Keratinocyte (primary cell): Measurements from ENCODE around the gene RTP5. TPM values are rescaled to one million over a fixed set of nuclear protein-coding genes. Genes with fewer than 3 reads are reported as not detected.

Experiments
- DNase-seq: peaks from one replicate; pipeline ENCODE4 v3.0.0-alpha.2; 2011; ENCODE audit warnings: low read depth, missing footprints, low spot score
- FAIRE-seq: peaks from 2 replicates; lab custom pipeline; 2011; peaks lifted over from hg19 to GRCh38; lab: Jason Lieb, UNC
- H2AFZ ChIP-seq: 2 replicates; pipeline ENCODE4 v1.6.0; 2012; ENCODE audit warnings: low read length, control low read depth, inconsistent platforms; ENCODE audit not compliant: control insufficient read depth
- H3K27ac ChIP-seq: 2 replicates; pipeline ENCODE4 v1.5.1; 2011; ENCODE audit warnings: low read length; ENCODE audit not compliant: control insufficient read depth, insufficient read depth
- H3K27me3 ChIP-seq: 3 replicates; pipeline ENCODE4 v1.6.0; 2011; ENCODE audit warnings: low read length; ENCODE audit not compliant: control insufficient read depth, insufficient read depth; ENCODE audit errors: extremely low read depth
- H3K36me3 ChIP-seq, 2 experiments: 2 replicates in 1 of 2; 3 replicates in 1 of 2; pipeline ENCODE4 v1.5.1; 2011; ENCODE audit warnings: low read length in 2 of 2, mild to moderate bottlenecking in 1 of 2; ENCODE audit not compliant: control insufficient read depth in 2 of 2, insufficient read depth in 2 of 2; ENCODE audit errors: extremely low read depth in 1 of 2
- H3K4me1 ChIP-seq: 3 replicates; pipeline ENCODE4 v1.5.1; 2011; ENCODE audit warnings: low read length; ENCODE audit not compliant: control insufficient read depth, insufficient read depth; ENCODE audit errors: extremely low read depth
- H3K4me2 ChIP-seq: 3 replicates; pipeline ENCODE4 v1.6.0; 2011; ENCODE audit warnings: low read depth, low read length; ENCODE audit not compliant: control insufficient read depth, insufficient read depth; ENCODE audit errors: extremely low read depth
- H3K4me3 ChIP-seq, 3 experiments: fragments of 200-600 bp in 1 of 3; sonication (generic) in 1 of 3; 2 replicates in 2 of 3; 3 replicates in 1 of 3; pipeline ENCODE4 v1.5.1; 2011 to 2016; ENCODE audit warnings: low read length in 3 of 3, mild to moderate bottlenecking in 3 of 3, control low read depth in 2 of 3, inconsistent platforms in 1 of 3, low read depth in 1 of 3, mixed read lengths in 1 of 3, mixed run types in 1 of 3, moderate library complexity in 1 of 3; ENCODE audit not compliant: control insufficient read depth in 2 of 3, insufficient read depth in 2 of 3; ENCODE audit errors: extremely low read depth in 1 of 3
- H3K79me2 ChIP-seq: 2 replicates; pipeline ENCODE4 v1.6.0; 2012; ENCODE audit warnings: low read length; ENCODE audit not compliant: control insufficient read depth, insufficient read depth
- H3K9ac ChIP-seq: 3 replicates; pipeline ENCODE4 v1.6.0; 2011; ENCODE audit warnings: low read length; ENCODE audit not compliant: control insufficient read depth, insufficient read depth; ENCODE audit errors: extremely low read depth
- H3K9me1 ChIP-seq: 3 replicates; pipeline ENCODE4 v1.6.0; 2011; ENCODE audit warnings: low read length; ENCODE audit not compliant: control insufficient read depth, insufficient read depth; ENCODE audit errors: extremely low read depth
- H3K9me3 ChIP-seq: 2 replicates; pipeline ENCODE4 v1.5.1; 2012; ENCODE audit warnings: low read depth, low read length; ENCODE audit not compliant: control insufficient read depth
- H4K20me1 ChIP-seq: 3 replicates; pipeline ENCODE4 v1.6.0; 2011; ENCODE audit warnings: low read length; ENCODE audit not compliant: control insufficient read depth, insufficient read depth; ENCODE audit errors: extremely low read depth
- CTCF ChIP-seq, 3 experiments: IDR thresholded peaks in 1 of 3; conservative IDR thresholded peaks in 1 of 3; optimal IDR thresholded peaks in 1 of 3; 2 replicates in 2 of 3; 3 replicates in 1 of 3; pipeline versions ENCODE3 to v1.5.1; 2011; ENCODE audit warnings: low read length in 3 of 3, mild to moderate bottlenecking in 3 of 3, moderate library complexity in 2 of 3, control low read depth in 1 of 3, inconsistent platforms in 1 of 3; ENCODE audit not compliant: insufficient read depth in 2 of 3; ENCODE audit errors: extremely low read depth in 1 of 3
- EZH2 ChIP-seq: IDR thresholded peaks from one replicate; pipeline ENCODE4 v1.6.1; 2012; ENCODE audit warnings: inconsistent platforms, mild to moderate bottlenecking, low read length, moderate library complexity
- dilution Hi-C: fragments of 300-500 bp; cut with MboI; formaldehyde crosslinking; loops from one replicate; pipeline ENCODE4 v1.7.0; 2020; ENCODE audit warnings: low sequenced_read_pairs; ENCODE audit not compliant: extremely low pct_ligation_motif_present
- polyA plus RNA-seq, 5 experiments: library from polyadenylated mRNA; depleted of rRNA in 3 of 5; stranded (reverse) in 3 of 5; stranded (forward) in 1 of 5; unstranded in 1 of 5; fragments of >200 nt; gene quantifications; 1 replicate in 1 of 5; 2 replicates in 3 of 5; 3 replicates in 1 of 5; pipeline versions ENCODE4 v1.2.1 to v1.2.3, GENCODE V29; 2011 to 2012; ENCODE audit warnings: missing spikeins in 2 of 5, low read depth in 1 of 5, low replicate concordance in 1 of 5

RTP5 gene
- polyA plus RNA-seq, 1 donor (not counting 4 experiments of a cell fraction or from before 2014, with no cell fraction given) = not detected

- Histone ChIP-seq H3K4me2 (no peak overlapping the region), H2AFZ (no peak overlapping the region), H3K4me1 (no peaks in the 10 kb centered on the region), H3K9me1 (no peaks in the 10 kb centered on the region), H3K79me2 (no peaks in the 10 kb centered on the region), H4K20me1 (peaks cover 3% of the 10 kb centered on the region), H3K36me3 (no peaks in the 10 kb centered on the region), H3K9me3 (no peaks in the 10 kb centered on the region), H3K27me3 (peaks cover 30% of the 10 kb centered on the region), H3K27ac (no peak overlapping the region), H3K9ac (no peak overlapping the region), H3K4me3 (no peak overlapping the region)
- DNase-seq = no peak
- dilution Hi-C loops = no loop called here
- no peak for TF ChIP-seq CTCF (optimal IDR thresholded peaks at IDR 0.05 in 1 of 3, IDR thresholded peaks at IDR 0.05 in 1 of 3, conservative IDR thresholded peaks at IDR 0.05 in 1 of 3; ENCODE audit: extremely low read depth in 1 of 3, insufficient read depth in 2 of 3, low read length in 3 of 3)
- no peak for TF ChIP-seq EZH2
- FAIRE-seq = no peak
Measured at GRCh38 chr2:241841181-241842066, 28.1 kb upstream of the RTP5 start.

GRCh38 chr2:241842067-241842415 lies 27.5 kb upstream of the RTP5 start:
- no peak for DNase-seq
- Histone ChIP-seq H3K27me3 (peaks cover 32% of the 10 kb centered on the region), H3K9me1 (no peaks in the 10 kb centered on the region), H3K4me1 (no peaks in the 10 kb centered on the region), H3K79me2 (no peaks in the 10 kb centered on the region), H3K4me3 (no peak overlapping the region), H4K20me1 (peaks cover 3% of the 10 kb centered on the region), H3K27ac (no peak overlapping the region), H3K4me2 (no peak overlapping the region), H3K36me3 (no peaks in the 10 kb centered on the region), H3K9me3 (no peaks in the 10 kb centered on the region), H3K9ac (no peak overlapping the region), H2AFZ (no peak overlapping the region)
- TF ChIP-seq CTCF (optimal IDR thresholded peaks at IDR 0.05 in 1 of 3, IDR thresholded peaks at IDR 0.05 in 1 of 3, conservative IDR thresholded peaks at IDR 0.05 in 1 of 3; ENCODE audit: extremely low read depth in 1 of 3, insufficient read depth in 2 of 3, low read length in 3 of 3) = no peak
- TF ChIP-seq EZH2 = no peak
- dilution Hi-C loops = no loop called here
- FAIRE-seq = no peak
